HL-60 (cell line): Measurements from ENCODE around the gene ARHGEF9.

Experiments
- DNase-seq, 2 experiments: peaks; one replicate each; pipeline ENCODE4 v3.0.0-alpha.2; 2010 to 2020; ENCODE audit warnings: low read depth in 1 of 2, low spot score in 1 of 2
- H3K27ac ChIP-seq: fragments of 250-450 bp; sonication (Bioruptor Pico); replicated peaks from 2 replicates; pipeline ENCODE4 v1.5.1; 2020; ENCODE audit warnings: mild to moderate bottlenecking, moderate library complexity
- H3K27me3 ChIP-seq: fragments of 250-450 bp; sonication (Bioruptor Pico); 2 replicates; pipeline ENCODE4 v1.5.1; 2021; ENCODE audit warnings: mild to moderate bottlenecking, moderate library complexity; ENCODE audit not compliant: insufficient read depth, poor library complexity, severe bottlenecking
- H3K4me3 ChIP-seq: replicated peaks from 2 replicates; pipeline ENCODE4 v1.5.1; 2011; ENCODE audit warnings: mild to moderate bottlenecking, control low read depth, low read length; ENCODE audit not compliant: insufficient read depth
- GABPA ChIP-seq: IDR thresholded peaks from 2 replicates; pipeline ENCODE4 v1.6.1; 2012; ENCODE audit warnings: low read depth
- POLR2AphosphoS5 ChIP-seq: IDR thresholded peaks from 2 replicates; pipeline ENCODE4 v1.6.1; 2012; ENCODE audit warnings: low read depth
- REST ChIP-seq: IDR thresholded peaks from 2 replicates; pipeline ENCODE4 v1.6.1; 2012; ENCODE audit warnings: low read depth; ENCODE audit not compliant: insufficient replicate concordance
- SPI1 ChIP-seq: IDR thresholded peaks from 2 replicates; pipeline ENCODE4 v1.6.1; 2012; ENCODE audit warnings: low read depth, mild to moderate bottlenecking, borderline replicate concordance
- TF ChIP-seq, protein P1 (sequence below): IDR thresholded peaks from one replicate; pipeline ENCODE4 v1.5.1; 2011; ENCODE audit warnings: low read length, control low read depth, inconsistent platforms; ENCODE audit not compliant: insufficient read depth

Gene ARHGEF9

GRCh38 chrX:63708801-63709200 is 76.2 kb downstream of the ARHGEF9 start:
- DNase-seq = no peak
- TF ChIP-seq SPI1 = no peak
- no peak for TF ChIP-seq REST
- TF ChIP-seq, protein P1, sequence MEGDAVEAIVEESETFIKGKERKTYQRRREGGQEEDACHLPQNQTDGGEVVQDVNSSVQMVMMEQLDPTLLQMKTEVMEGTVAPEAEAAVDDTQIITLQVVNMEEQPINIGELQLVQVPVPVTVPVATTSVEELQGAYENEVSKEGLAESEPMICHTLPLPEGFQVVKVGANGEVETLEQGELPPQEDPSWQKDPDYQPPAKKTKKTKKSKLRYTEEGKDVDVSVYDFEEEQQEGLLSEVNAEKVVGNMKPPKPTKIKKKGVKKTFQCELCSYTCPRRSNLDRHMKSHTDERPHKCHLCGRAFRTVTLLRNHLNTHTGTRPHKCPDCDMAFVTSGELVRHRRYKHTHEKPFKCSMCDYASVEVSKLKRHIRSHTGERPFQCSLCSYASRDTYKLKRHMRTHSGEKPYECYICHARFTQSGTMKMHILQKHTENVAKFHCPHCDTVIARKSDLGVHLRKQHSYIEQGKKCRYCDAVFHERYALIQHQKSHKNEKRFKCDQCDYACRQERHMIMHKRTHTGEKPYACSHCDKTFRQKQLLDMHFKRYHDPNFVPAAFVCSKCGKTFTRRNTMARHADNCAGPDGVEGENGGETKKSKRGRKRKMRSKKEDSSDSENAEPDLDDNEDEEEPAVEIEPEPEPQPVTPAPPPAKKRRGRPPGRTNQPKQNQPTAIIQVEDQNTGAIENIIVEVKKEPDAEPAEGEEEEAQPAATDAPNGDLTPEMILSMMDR = no peak
- TF ChIP-seq GABPA = no peak
- Histone ChIP-seq H3K4me3 (no peak overlapping the region), H3K27ac (no peak overlapping the region), H3K27me3 (no peaks in the 10 kb centered on the region)

DNA sequence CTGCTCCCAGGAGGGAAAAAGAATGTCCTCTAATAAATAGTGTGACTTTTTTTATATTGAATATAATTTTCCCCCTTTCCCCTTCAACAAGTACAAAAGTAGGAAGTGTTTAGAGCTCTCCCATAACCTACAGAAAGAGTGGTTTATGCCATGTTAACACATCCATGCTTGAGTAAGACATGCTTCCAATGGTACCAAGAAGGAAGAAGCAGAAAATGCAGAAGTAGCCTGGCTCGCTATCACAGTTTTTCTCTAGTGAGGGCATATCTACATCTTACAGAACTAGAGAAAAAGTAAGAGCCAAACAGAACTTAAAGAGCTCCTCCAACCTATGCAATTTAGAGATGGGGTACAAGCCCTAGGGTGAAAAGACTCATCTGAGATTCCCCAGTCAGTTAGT is 82.5 kb downstream of the ARHGEF9 start:
- H3K27me3 ChIP-seq = no peaks in the 10 kb centered on the region
- TF ChIP-seq SPI1 (no peak), REST (no peak), GABPA (no peak), POLR2AphosphoS5 (no peak)
- TF ChIP-seq, protein P1 = no peak
- H3K4me3 ChIP-seq = no peak overlapping the region
- no peak overlapping the region for H3K27ac ChIP-seq
- peak in 1 of 2 experiments; percentile 39 for DNase-seq

GRCh38 chrX:63686878-63687714 is 97.9 kb downstream of the ARHGEF9 start:
- Histone ChIP-seq H3K27ac (no peak overlapping the region), H3K4me3 (no peak overlapping the region), H3K27me3 (no peaks in the 10 kb centered on the region)
- TF ChIP-seq SPI1 (no peak), GABPA (no peak), POLR2AphosphoS5 (no peak), REST (no peak)
- TF ChIP-seq, protein P1 = peak; percentile 35
- peak; percentile 7 to 20 for DNase-seq
